Left lobe of liver (tissue), 2 donors: ENCODE results near the gene CTAGE8. TPM values are rescaled to one million over a fixed set of nuclear protein-coding genes. Genes with fewer than 3 reads are reported as not detected.
"Not testable (repeated sequence)": the region's sequence is repeated elsewhere in the genome, so short reads cannot be mapped to it uniquely, and the experiment has no call there.

Source experiments
- ATAC-seq: fragments of 200-7000 bp; cut with Tn5 transposase; one replicate; pipeline ENCODE4 v1.9.1; 2020; ENCODE audit warnings: mild to moderate bottlenecking, moderate library complexity
- DNase-seq: peaks from one replicate; pipeline ENCODE4 v3.0.0-alpha.2; 2020; ENCODE audit warnings: low spot score
- total RNA-seq: library from RNA; stranded (reverse); gene quantifications from one replicate; pipeline ENCODE4 v1.2.1, GENCODE V29; 2021
- donor health status: DM: no; HTN: no; CAD: no; lungs with moderate emphysema.
- donor health status: DM: no; HTN: yes; CAD: no.

Gene CTAGE8
- 1.4 TPM for total RNA-seq

- DNase-seq, ATAC-seq: not testable (repeated sequence)
Measured at GRCh38 chr7:144269188-144269587, at the start of gene CTAGE8. TSS of gene CTAGE8 (minus strand) at chr7:144269288. CDS start at chr7:144269250, 38 bp downstream.

- ATAC-seq, result peak; percentile 29
Measured at GRCh38 chr7:144317537-144317936, 48.4 kb upstream of the CTAGE8 start.

GRCh38 chr7:144311872-144312469 lies 42.9 kb upstream of the CTAGE8 start, which contains the start of gene OR2A1:
TSS of gene OR2A1 (plus strand) at chr7:144312419. CDS start at chr7:144318125, 5,706 bp downstream.
- DNase-seq, ATAC-seq: not testable (repeated sequence)

More at GRCh38 chr7:144317537-144317936, 48.4 kb upstream of the CTAGE8 start:
- not testable (repeated sequence) for DNase-seq

GRCh38 chr7:144311218-144311617 lies 42.1 kb upstream of the CTAGE8 start:
- ATAC-seq, DNase-seq: not testable (repeated sequence)

GRCh38 chr7:144309702-144310101 lies 40.6 kb upstream of the CTAGE8 start:
- ATAC-seq, DNase-seq: not testable (repeated sequence)

- ATAC-seq, DNase-seq: not testable (repeated sequence)
Measured at GRCh38 chr7:144305156-144305555, 36.1 kb upstream of the CTAGE8 start.

GRCh38 chr7:144303607-144304006 lies 34.5 kb upstream of the CTAGE8 start:
- ATAC-seq, DNase-seq: not testable (repeated sequence)

- not testable (repeated sequence) for DNase-seq, ATAC-seq
Measured at GRCh38 chr7:144302578-144303303, 33.7 kb upstream of the CTAGE8 start.

GRCh38 chr7:144293794-144294499 lies 24.9 kb upstream of the CTAGE8 start:
- ATAC-seq, result peak; percentile 98
- DNase-seq, result peak; percentile 63

GRCh38 chr7:144292384-144293161 lies 23.5 kb upstream of the CTAGE8 start:
- ATAC-seq, result not testable (repeated sequence)
- DNase-seq, result peak; percentile 44

- DNase-seq, ATAC-seq: not testable (repeated sequence)
Measured at GRCh38 chr7:144291607-144292006, 22.5 kb upstream of the CTAGE8 start.

- DNase-seq, ATAC-seq: not testable (repeated sequence)
Measured at GRCh38 chr7:144287171-144287784, 18.2 kb upstream of the CTAGE8 start.

- peak; percentile 12 for ATAC-seq
- DNase-seq, result not testable (repeated sequence)
Measured at GRCh38 chr7:144283716-144284115, 14.6 kb upstream of the CTAGE8 start.

- not testable (repeated sequence) for DNase-seq
- peak; percentile 10 for ATAC-seq
Measured at GRCh38 chr7:144282490-144282889, 13.4 kb upstream of the CTAGE8 start.

- DNase-seq, result not testable (repeated sequence)
- peak; percentile 14 for ATAC-seq
Measured at GRCh38 chr7:144281981-144282380, 12.9 kb upstream of the CTAGE8 start.

- ATAC-seq, result peak; percentile 44
- DNase-seq, result not testable (repeated sequence)
Measured at GRCh38 chr7:144280010-144280409, 10.9 kb upstream of the CTAGE8 start.

- DNase-seq, ATAC-seq: not testable (repeated sequence)
Measured at GRCh38 chr7:144275281-144275680, 6.2 kb upstream of the CTAGE8 start.

GRCh38 chr7:144264692-144265091 lies 4.4 kb downstream of the CTAGE8 start, which contains the start of gene OR2A7:
TSS of gene OR2A7 (minus strand) at chr7:144264792. CDS start at chr7:144259628, 5,164 bp downstream.
- DNase-seq, ATAC-seq: not testable (repeated sequence)

GRCh38 chr7:144262128-144262527 lies 7.0 kb downstream of the CTAGE8 start:
- DNase-seq, ATAC-seq: not testable (repeated sequence)

GRCh38 chr7:144259067-144259466 lies 10.0 kb downstream of the CTAGE8 start:
- not testable (repeated sequence) for ATAC-seq, DNase-seq
